Osteoblast (primary cell): ENCODE measurements around the gene AMOTL1. TPM values are rescaled to one million over a fixed set of nuclear protein-coding genes. Genes with fewer than 3 reads are reported as not detected.

Source experiments
- DNase-seq: peaks from one replicate; pipeline ENCODE4 v3.0.0; 2011; ENCODE audit warnings: low spot score, mixed read lengths; ENCODE audit not compliant: insufficient read length; ENCODE audit errors: missing footprints
- H2AFZ ChIP-seq: 2 replicates; pipeline ENCODE4 v1.6.0; 2011; ENCODE audit warnings: mild to moderate bottlenecking, low read length
- H3K27ac ChIP-seq: 2 replicates; pipeline ENCODE4 v1.5.1; 2011; ENCODE audit warnings: mild to moderate bottlenecking, low read depth, low read length, moderate library complexity
- H3K27me3 ChIP-seq: 2 replicates; pipeline ENCODE4 v1.6.0; 2012; ENCODE audit warnings: mild to moderate bottlenecking, control low read depth, inconsistent platforms, low read length, moderate library complexity; ENCODE audit not compliant: insufficient read depth
- H3K36me3 ChIP-seq: 2 replicates; pipeline ENCODE4 v1.5.1; 2011; ENCODE audit warnings: mild to moderate bottlenecking, low read length, control low read depth, moderate library complexity; ENCODE audit not compliant: insufficient read depth
- H3K4me1 ChIP-seq: 2 replicates; pipeline ENCODE4 v1.5.1; 2011; ENCODE audit warnings: mild to moderate bottlenecking, low read length, control low read depth, moderate library complexity; ENCODE audit not compliant: insufficient read depth
- H3K4me2 ChIP-seq: 2 replicates; pipeline ENCODE4 v1.6.0; 2011; ENCODE audit warnings: mild to moderate bottlenecking, low read length; ENCODE audit not compliant: insufficient read depth
- H3K4me3 ChIP-seq: fragments of 200-600 bp; sonication (generic); 3 replicates; pipeline ENCODE4 v1.5.1; 2012; ENCODE audit warnings: mild to moderate bottlenecking, low read length, inconsistent platforms; ENCODE audit not compliant: insufficient read depth
- H3K79me2 ChIP-seq: 2 replicates; pipeline ENCODE4 v1.6.0; 2012; ENCODE audit warnings: mild to moderate bottlenecking, low read length, control low read depth, inconsistent platforms; ENCODE audit not compliant: insufficient read depth
- H3K9me3 ChIP-seq: 2 replicates; pipeline ENCODE4 v1.5.1; 2011; ENCODE audit warnings: low read depth, low read length, control low read depth
- H4K20me1 ChIP-seq: 2 replicates; pipeline ENCODE4 v1.6.0; 2012; ENCODE audit warnings: mild to moderate bottlenecking, low read length, control low read depth; ENCODE audit not compliant: insufficient read depth
- total RNA-seq: library from RNA; depleted of rRNA; stranded (reverse); fragments of >200 nt; gene quantifications from 2 replicates; pipeline ENCODE4 v1.2.3, GENCODE V29; 2012
- TF ChIP-seq, protein P1 (sequence below): IDR thresholded peaks from 2 replicates; pipeline ENCODE4 v1.5.1; 2011; ENCODE audit warnings: mild to moderate bottlenecking, low read depth, low read length, moderate library complexity; ENCODE audit errors: extremely low read depth

Gene AMOTL1
- total RNA-seq, 1 donor = 53.6 TPM

DNA sequence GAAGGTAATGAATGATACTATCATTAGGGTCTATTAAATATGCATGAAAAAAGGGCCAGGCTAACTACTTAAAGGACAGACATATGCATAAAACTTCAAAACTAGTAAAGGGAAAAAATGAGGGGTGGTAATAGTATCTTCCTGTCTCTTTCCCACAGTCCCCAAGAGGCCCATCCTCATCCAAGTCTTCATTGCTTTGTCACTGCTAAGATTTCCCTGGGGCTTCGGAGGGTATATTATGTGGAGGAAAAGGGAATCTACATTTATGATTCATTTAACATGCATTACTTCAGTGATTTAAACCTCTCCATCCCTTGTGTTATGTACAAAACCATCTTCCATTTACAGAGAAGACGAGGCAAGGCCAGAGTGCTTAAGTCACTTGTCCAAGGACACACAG lies 139.1 kb downstream of the AMOTL1 start:
- no peak overlapping the region for H3K27ac ChIP-seq
- TF ChIP-seq, protein P1, sequence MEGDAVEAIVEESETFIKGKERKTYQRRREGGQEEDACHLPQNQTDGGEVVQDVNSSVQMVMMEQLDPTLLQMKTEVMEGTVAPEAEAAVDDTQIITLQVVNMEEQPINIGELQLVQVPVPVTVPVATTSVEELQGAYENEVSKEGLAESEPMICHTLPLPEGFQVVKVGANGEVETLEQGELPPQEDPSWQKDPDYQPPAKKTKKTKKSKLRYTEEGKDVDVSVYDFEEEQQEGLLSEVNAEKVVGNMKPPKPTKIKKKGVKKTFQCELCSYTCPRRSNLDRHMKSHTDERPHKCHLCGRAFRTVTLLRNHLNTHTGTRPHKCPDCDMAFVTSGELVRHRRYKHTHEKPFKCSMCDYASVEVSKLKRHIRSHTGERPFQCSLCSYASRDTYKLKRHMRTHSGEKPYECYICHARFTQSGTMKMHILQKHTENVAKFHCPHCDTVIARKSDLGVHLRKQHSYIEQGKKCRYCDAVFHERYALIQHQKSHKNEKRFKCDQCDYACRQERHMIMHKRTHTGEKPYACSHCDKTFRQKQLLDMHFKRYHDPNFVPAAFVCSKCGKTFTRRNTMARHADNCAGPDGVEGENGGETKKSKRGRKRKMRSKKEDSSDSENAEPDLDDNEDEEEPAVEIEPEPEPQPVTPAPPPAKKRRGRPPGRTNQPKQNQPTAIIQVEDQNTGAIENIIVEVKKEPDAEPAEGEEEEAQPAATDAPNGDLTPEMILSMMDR = no peak

DNA sequence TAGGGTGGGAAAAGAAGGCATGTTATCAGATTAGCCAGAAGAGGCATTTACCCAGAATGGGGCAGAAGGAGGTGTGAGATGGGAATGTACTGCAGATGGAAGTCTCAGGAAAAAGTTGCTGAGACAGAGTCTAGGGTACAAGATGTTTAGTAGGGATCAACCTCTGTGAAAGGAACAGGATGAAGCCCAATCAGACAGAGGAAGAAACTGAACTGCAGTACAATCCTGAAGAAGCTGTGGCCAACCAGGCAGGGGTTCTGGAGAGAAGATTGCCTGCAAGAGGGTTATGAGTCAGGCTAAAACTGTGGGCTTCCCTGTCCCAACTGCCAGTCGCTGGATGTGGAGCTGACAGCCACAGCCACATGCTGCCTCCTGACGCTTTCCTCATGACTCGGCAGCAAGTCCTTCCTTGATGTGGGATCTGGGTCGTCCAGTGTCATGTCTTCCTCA lies 141.2 kb downstream of the AMOTL1 start:
- Histone ChIP-seq H3K79me2 (no peaks in the 10 kb centered on the region), H3K36me3 (no peaks in the 10 kb centered on the region), H3K9me3 (no peaks in the 10 kb centered on the region), H4K20me1 (no peaks in the 10 kb centered on the region), H2AFZ (no peak overlapping the region), H3K27ac (peak overlapping the region; percentile 18), H3K27me3 (no peaks in the 10 kb centered on the region), H3K4me1 (peaks cover 11% of the 10 kb centered on the region), H3K4me2 (no peak overlapping the region), H3K4me3 (no peak overlapping the region)
- DNase-seq = peak; percentile 61
- TF ChIP-seq, protein P1 = no peak

More for the DNA sequence above, 139.1 kb downstream of the AMOTL1 start:
- no peak for DNase-seq
- Histone ChIP-seq H3K4me3 (no peak overlapping the region), H2AFZ (no peak overlapping the region), H3K9me3 (no peaks in the 10 kb centered on the region), H3K4me1 (peaks cover 11% of the 10 kb centered on the region), H4K20me1 (no peaks in the 10 kb centered on the region), H3K36me3 (no peaks in the 10 kb centered on the region), H3K4me2 (no peak overlapping the region), H3K27me3 (no peaks in the 10 kb centered on the region), H3K79me2 (no peaks in the 10 kb centered on the region)

DNA sequence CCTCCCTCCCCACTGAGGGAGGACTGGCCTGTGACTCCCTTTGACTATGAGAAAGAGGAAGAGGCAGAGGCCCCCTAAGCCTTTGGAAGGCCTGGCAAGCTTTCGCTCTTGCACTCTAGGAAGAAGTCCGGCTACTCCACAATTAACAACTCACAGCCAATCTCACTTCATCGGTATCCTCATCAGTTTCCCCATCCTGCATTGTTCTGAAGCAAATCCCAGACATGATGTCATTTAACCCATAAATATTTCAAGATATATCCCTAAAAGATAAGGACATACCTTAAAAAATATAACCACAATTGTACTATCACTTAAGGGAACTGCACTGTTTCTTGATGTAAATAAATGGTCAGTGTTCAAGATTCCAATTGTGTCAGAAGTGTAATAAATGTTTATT lies 142.1 kb downstream of the AMOTL1 start:
- peaks cover 11% of the 10 kb centered on the region for H3K4me1 ChIP-seq
- no peak overlapping the region for H2AFZ ChIP-seq
- TF ChIP-seq, protein P1 = no peak
- no peaks in the 10 kb centered on the region for H3K27me3 ChIP-seq
- DNase-seq = no peak
- H3K4me2 ChIP-seq = no peak overlapping the region
- H3K27ac ChIP-seq = peak overlapping the region; percentile 18
- no peaks in the 10 kb centered on the region for H4K20me1 ChIP-seq
- no peak overlapping the region for H3K4me3 ChIP-seq
- no peaks in the 10 kb centered on the region for H3K36me3 ChIP-seq
- no peaks in the 10 kb centered on the region for H3K79me2 ChIP-seq
- H3K9me3 ChIP-seq = no peaks in the 10 kb centered on the region

DNA sequence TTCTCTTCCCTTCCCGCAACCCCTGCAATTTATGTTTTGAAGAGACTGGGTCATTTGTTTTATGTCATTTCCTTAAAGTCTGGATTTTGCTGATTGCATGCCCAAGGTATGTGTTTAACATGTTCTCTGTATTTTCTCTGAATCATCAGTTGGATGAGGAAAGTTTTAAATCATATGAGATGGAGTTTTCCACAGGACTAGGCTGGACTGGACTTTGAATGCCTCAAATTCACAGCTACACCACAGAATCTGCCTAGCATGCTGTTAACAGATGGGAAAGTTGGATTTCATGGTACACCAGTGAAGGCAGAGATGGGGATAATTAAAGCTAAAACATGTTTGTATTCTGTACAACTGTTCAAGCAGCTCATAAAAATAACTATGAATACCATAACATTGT lies 142.6 kb downstream of the AMOTL1 start:
- Histone ChIP-seq H3K27me3 (no peaks in the 10 kb centered on the region), H3K4me1 (peaks cover 11% of the 10 kb centered on the region), H3K9me3 (no peaks in the 10 kb centered on the region), H4K20me1 (no peaks in the 10 kb centered on the region), H3K79me2 (no peaks in the 10 kb centered on the region), H3K4me2 (no peak overlapping the region), H3K36me3 (no peaks in the 10 kb centered on the region), H3K4me3 (no peak overlapping the region), H2AFZ (no peak overlapping the region), H3K27ac (peak overlapping the region; percentile 18)
- DNase-seq = peak; percentile 72
- TF ChIP-seq, protein P1 = no peak
